GM12878 (cell line): ENCODE results near the gene LMAN1L. TPM values are rescaled to one million over a fixed set of nuclear protein-coding genes. Genes with fewer than 3 reads are reported as not detected.

ENCODE experiments used
- SPI1 ChIP-seq: IDR thresholded peaks from 2 replicates; pipeline ENCODE4 v1.6.1; 2011; ENCODE audit warnings: low read depth, mild to moderate bottlenecking, low read length, moderate library complexity, borderline replicate concordance; ENCODE audit not compliant: insufficient read depth
- ZNF622 ChIP-seq: fragments of 450-650 bp; IDR thresholded peaks from 2 replicates; pipeline ENCODE4 v1.6.1; 2017; ENCODE audit warnings: mild to moderate bottlenecking, inconsistent platforms
- polyA plus RNA-seq, 11 experiments: library from polyadenylated mRNA; depleted of rRNA in 4 of 11; unstranded in 6 of 11; stranded (reverse) in 5 of 11; fragments of >200 nt; fragmentation: Nextera tagmentation in 4 of 11; fragmentation: Illumina TruSeq in 1 of 11; extraction: Ambion mirVana in 4 of 11; extraction: Trizol in 1 of 11; gene quantifications; 1 replicate in 1 of 11; 2 replicates in 10 of 11; pipeline versions ENCODE4 v1.2.1 to v1.2.3, GENCODE V29; 2011 to 2016; ENCODE audit warnings: inconsistent platforms in 2 of 11, missing spikeins in 2 of 11, low read depth in 1 of 11
- total RNA-seq, 4 experiments: library from RNA; depleted of rRNA in 3 of 4; stranded (reverse); fragments of >200 nt in 3 of 4; fragmentation: Illumina TruSeq in 1 of 4; extraction: Trizol in 1 of 4; gene quantifications; 2 replicates each; pipeline versions ENCODE4 v1.2.1 to v1.2.3, GENCODE V29; 2013 to 2021
- TF ChIP-seq, protein P1 (sequence below): fragments of 450-650 bp; IDR thresholded peaks from 2 replicates; pipeline ENCODE4 v1.6.1; 2018; ENCODE audit warnings: mild to moderate bottlenecking, low read depth, moderate library complexity; ENCODE audit not compliant: partially characterized antibody
- TF ChIP-seq, protein P2 (sequence below), 3 experiments: IDR thresholded peaks in 2 of 3; conservative IDR thresholded peaks in 1 of 3; 2 replicates each; pipeline ENCODE4 v1.5.1; 2011; ENCODE audit warnings: low read depth in 3 of 3, low read length in 3 of 3, mild to moderate bottlenecking in 3 of 3, control low read depth in 2 of 3, moderate library complexity in 2 of 3, inconsistent platforms in 1 of 3, mixed read lengths in 1 of 3; ENCODE audit not compliant: control insufficient read depth in 2 of 3, insufficient read depth in 1 of 3; ENCODE audit errors: extremely low read depth in 1 of 3

The LMAN1L gene
- total and polyA plus RNA-seq, 10 of the 15 experiments (the other 5 are each of a cell fraction or from before 2014, with no cell fraction given), result not detected

- TF ChIP-seq, protein P1, sequence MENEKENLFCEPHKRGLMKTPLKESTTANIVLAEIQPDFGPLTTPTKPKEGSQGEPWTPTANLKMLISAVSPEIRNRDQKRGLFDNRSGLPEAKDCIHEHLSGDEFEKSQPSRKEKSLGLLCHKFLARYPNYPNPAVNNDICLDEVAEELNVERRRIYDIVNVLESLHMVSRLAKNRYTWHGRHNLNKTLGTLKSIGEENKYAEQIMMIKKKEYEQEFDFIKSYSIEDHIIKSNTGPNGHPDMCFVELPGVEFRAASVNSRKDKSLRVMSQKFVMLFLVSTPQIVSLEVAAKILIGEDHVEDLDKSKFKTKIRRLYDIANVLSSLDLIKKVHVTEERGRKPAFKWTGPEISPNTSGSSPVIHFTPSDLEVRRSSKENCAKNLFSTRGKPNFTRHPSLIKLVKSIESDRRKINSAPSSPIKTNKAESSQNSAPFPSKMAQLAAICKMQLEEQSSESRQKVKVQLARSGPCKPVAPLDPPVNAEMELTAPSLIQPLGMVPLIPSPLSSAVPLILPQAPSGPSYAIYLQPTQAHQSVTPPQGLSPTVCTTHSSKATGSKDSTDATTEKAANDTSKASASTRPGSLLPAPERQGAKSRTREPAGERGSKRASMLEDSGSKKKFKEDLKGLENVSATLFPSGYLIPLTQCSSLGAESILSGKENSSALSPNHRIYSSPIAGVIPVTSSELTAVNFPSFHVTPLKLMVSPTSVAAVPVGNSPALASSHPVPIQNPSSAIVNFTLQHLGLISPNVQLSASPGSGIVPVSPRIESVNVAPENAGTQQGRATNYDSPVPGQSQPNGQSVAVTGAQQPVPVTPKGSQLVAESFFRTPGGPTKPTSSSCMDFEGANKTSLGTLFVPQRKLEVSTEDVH, result no peak
- TF ChIP-seq SPI1 (peak; percentile 38; the same call in 1 of the 2 replicates), ZNF622 (no peak)
- TF ChIP-seq, protein P2, sequence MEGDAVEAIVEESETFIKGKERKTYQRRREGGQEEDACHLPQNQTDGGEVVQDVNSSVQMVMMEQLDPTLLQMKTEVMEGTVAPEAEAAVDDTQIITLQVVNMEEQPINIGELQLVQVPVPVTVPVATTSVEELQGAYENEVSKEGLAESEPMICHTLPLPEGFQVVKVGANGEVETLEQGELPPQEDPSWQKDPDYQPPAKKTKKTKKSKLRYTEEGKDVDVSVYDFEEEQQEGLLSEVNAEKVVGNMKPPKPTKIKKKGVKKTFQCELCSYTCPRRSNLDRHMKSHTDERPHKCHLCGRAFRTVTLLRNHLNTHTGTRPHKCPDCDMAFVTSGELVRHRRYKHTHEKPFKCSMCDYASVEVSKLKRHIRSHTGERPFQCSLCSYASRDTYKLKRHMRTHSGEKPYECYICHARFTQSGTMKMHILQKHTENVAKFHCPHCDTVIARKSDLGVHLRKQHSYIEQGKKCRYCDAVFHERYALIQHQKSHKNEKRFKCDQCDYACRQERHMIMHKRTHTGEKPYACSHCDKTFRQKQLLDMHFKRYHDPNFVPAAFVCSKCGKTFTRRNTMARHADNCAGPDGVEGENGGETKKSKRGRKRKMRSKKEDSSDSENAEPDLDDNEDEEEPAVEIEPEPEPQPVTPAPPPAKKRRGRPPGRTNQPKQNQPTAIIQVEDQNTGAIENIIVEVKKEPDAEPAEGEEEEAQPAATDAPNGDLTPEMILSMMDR (IDR thresholded peaks at IDR 0.05 in 2 of 3, conservative IDR thresholded peaks at IDR 0.05 in 1 of 3; ENCODE audit: control insufficient read depth in 2 of 3, extremely low read depth in 1 of 3, insufficient read depth in 1 of 3, low read depth in 3 of 3, low read length in 3 of 3), result peak; percentile 97 to 99 (median 99); a peak in 5 of 6 replicates
Measured at GRCh38 chr15:74799856-74800558, 12.6 kb upstream of the LMAN1L start (continued).
